SK-N-SH (cell line): Measurements from ENCODE around the gene AKT1.

Experiments used
- CHD2 ChIP-seq: fragments of 150-350 bp; IDR thresholded peaks from 2 replicates; pipeline ENCODE4 v1.6.1; 2018; ENCODE audit warnings: low read length; ENCODE audit not compliant: partially characterized antibody
- FOXJ3 ChIP-seq: sonication (generic); formaldehyde crosslinking; IDR thresholded peaks from 2 replicates; pipeline ENCODE4 v1.5.1; 2020; ENCODE audit warnings: mild to moderate bottlenecking, missing genetic modification reagents
- GABPA ChIP-seq: IDR thresholded peaks from 2 replicates; pipeline ENCODE4 v1.4.0; 2012; ENCODE audit warnings: low read depth, mild to moderate bottlenecking
- MXI1 ChIP-seq: IDR thresholded peaks from 2 replicates; pipeline ENCODE4 v1.6.1; 2012; ENCODE audit warnings: mild to moderate bottlenecking, low read depth, low read length, improper control_type of control experiment
- RFX5 ChIP-seq: IDR thresholded peaks from 2 replicates; pipeline ENCODE4 v1.6.1; 2012; ENCODE audit warnings: mild to moderate bottlenecking, improper control_type of control experiment, low read length
- SIN3A ChIP-seq: IDR thresholded peaks from 2 replicates; pipeline ENCODE4 v1.6.1; 2012; ENCODE audit warnings: low read depth, mild to moderate bottlenecking, low read length, moderate library complexity, borderline replicate concordance
- SMC3 ChIP-seq: IDR thresholded peaks from 2 replicates; pipeline ENCODE4 v1.6.1; 2012; ENCODE audit warnings: low read depth, low read length, improper control_type of control experiment
- TAF1 ChIP-seq: IDR thresholded peaks from 2 replicates; pipeline ENCODE4 v1.6.1; 2012; ENCODE audit warnings: low read depth, mild to moderate bottlenecking, low read length, moderate library complexity, borderline replicate concordance
- TEAD4 ChIP-seq: IDR thresholded peaks from 2 replicates; pipeline ENCODE4 v1.4.0; 2012; ENCODE audit warnings: mild to moderate bottlenecking, borderline replicate concordance; ENCODE audit not compliant: insufficient read depth
- YY1 ChIP-seq: IDR thresholded peaks from 2 replicates; pipeline ENCODE4 v1.4.0; 2012; ENCODE audit warnings: low read depth, mild to moderate bottlenecking
- TF ChIP-seq, protein P1 (sequence below): fragments of 200-600 bp; sonication (generic); IDR thresholded peaks from 2 replicates; pipeline ENCODE4 v1.6.1; 2017; ENCODE audit warnings: antibody characterized with exemption, mild to moderate bottlenecking, moderate library complexity
- TF ChIP-seq, protein P2 (sequence below): IDR thresholded peaks from 2 replicates; pipeline ENCODE4 v1.4.0; 2012; ENCODE audit warnings: low read depth, borderline replicate concordance

DNA sequence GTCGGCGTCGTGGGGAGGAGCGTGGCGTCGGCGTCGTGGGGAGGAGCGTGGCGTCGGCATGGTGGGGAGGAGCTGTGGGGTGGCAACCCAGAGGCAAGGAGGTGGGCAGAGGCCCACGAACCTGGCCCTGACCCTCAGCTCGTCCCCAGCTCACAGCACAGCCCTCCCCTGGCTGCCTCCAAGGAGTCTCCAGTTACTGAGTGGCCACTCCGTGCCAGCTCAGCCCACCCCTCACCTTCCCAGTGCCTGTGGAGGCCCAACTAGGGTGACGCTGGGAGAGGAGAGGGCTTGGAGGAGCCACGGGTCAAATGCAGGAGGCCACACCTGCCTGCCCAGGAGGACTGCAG, 65.7 kb downstream of the AKT1 start:
- TF ChIP-seq, protein P1, sequence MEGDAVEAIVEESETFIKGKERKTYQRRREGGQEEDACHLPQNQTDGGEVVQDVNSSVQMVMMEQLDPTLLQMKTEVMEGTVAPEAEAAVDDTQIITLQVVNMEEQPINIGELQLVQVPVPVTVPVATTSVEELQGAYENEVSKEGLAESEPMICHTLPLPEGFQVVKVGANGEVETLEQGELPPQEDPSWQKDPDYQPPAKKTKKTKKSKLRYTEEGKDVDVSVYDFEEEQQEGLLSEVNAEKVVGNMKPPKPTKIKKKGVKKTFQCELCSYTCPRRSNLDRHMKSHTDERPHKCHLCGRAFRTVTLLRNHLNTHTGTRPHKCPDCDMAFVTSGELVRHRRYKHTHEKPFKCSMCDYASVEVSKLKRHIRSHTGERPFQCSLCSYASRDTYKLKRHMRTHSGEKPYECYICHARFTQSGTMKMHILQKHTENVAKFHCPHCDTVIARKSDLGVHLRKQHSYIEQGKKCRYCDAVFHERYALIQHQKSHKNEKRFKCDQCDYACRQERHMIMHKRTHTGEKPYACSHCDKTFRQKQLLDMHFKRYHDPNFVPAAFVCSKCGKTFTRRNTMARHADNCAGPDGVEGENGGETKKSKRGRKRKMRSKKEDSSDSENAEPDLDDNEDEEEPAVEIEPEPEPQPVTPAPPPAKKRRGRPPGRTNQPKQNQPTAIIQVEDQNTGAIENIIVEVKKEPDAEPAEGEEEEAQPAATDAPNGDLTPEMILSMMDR, result no peak
- TF ChIP-seq GABPA, result no peak
- TF ChIP-seq CHD2, result no peak
- TF ChIP-seq MXI1, result no peak
- no peak for TF ChIP-seq TEAD4
- no peak for TF ChIP-seq FOXJ3 (CRISPR knock-in tag)
- TF ChIP-seq, protein P2, sequence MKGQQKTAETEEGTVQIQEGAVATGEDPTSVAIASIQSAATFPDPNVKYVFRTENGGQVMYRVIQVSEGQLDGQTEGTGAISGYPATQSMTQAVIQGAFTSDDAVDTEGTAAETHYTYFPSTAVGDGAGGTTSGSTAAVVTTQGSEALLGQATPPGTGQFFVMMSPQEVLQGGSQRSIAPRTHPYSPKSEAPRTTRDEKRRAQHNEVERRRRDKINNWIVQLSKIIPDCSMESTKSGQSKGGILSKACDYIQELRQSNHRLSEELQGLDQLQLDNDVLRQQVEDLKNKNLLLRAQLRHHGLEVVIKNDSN, result no peak
- no peak for TF ChIP-seq SMC3
- TF ChIP-seq YY1, result no peak
- TF ChIP-seq RFX5, result no peak
- TF ChIP-seq TAF1, result no peak
- no peak for TF ChIP-seq SIN3A
